Measurements from ENCODE around the gene PRDM16.

Gene PRDM16

GRCh38 chr1:3056641-3057040 is 12.4 kb upstream of the PRDM16 start:
- DNase-seq: no peak

GRCh38 chr1:3058263-3059030 is 10.6 kb upstream of the PRDM16 start:
- DNase-seq: no peak

- DNase-seq: no peak
Measured at GRCh38 chr1:3060127-3060526, 8.9 kb upstream of the PRDM16 start.

GRCh38 chr1:3060601-3061551 is 8.1 kb upstream of the PRDM16 start:
- DNase-seq: no peak

- no peak for DNase-seq
Measured at GRCh38 chr1:3061566-3061965, 7.4 kb upstream of the PRDM16 start.

GRCh38 chr1:3061981-3062615 is 6.9 kb upstream of the PRDM16 start:
- DNase-seq: no peak

- DNase-seq: no peak
Measured at GRCh38 chr1:3062616-3063378, 6.2 kb upstream of the PRDM16 start.

- no peak for DNase-seq
Measured at GRCh38 chr1:3063379-3064295, 5.4 kb upstream of the PRDM16 start.

GRCh38 chr1:3064296-3064850 is 4.6 kb upstream of the PRDM16 start:
- DNase-seq: no peak

GRCh38 chr1:3064901-3065300 is 4.1 kb upstream of the PRDM16 start:
- DNase-seq: no peak

- no peak for DNase-seq
Measured at GRCh38 chr1:3065396-3065795, 3.6 kb upstream of the PRDM16 start.

- DNase-seq: no peak
Measured at GRCh38 chr1:3065797-3066196, 3.2 kb upstream of the PRDM16 start.

- no peak for DNase-seq
Measured at GRCh38 chr1:3066250-3066711, 2.7 kb upstream of the PRDM16 start.

- DNase-seq: no peak
Measured at GRCh38 chr1:3066826-3067225, 2.2 kb upstream of the PRDM16 start.

GRCh38 chr1:3067301-3067670 is 1.7 kb upstream of the PRDM16 start:
- DNase-seq: no peak

- no peak for DNase-seq
Measured at GRCh38 chr1:3067671-3068563, 1.1 kb upstream of the PRDM16 start.

GRCh38 chr1:3069491-3070308 is 697 bp downstream of the PRDM16 start:
- peak; percentile 64 for DNase-seq

GRCh38 chr1:3070309-3070643 is 1.3 kb downstream of the PRDM16 start:
- no peak for DNase-seq
